ENCODE measurements around the gene EXD3. TPM values are rescaled to one million over a fixed set of nuclear protein-coding genes. Genes with fewer than 3 reads are reported as not detected.

Gene EXD3
- total RNA-seq, 1 experiment from 2014 or later, result 15.3 TPM

DNA sequence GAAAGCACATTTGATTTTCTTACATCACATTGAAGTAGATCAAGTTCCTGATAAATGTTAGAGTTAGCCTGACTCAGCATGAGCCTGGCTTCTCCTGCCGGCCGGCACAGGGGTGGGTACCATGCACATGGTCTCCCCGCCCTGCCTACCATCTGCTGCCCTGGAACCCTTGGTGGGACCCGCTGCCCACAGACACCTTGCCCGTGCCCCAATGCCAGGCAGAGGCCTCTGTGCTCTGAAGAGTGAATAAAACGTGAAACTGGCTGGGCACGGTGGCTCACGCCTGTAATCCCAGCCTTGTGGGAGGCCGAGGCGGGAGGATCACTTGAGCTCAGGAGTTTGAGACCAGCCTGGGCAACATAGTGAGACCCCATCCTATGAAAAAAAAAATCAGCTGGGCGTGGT is 17.3 kb downstream of the EXD3 start:
- H3K36me3 Mint-ChIP-seq (ENCODE audit: insufficient read depth in 1 of 3, low read depth in 3 of 3), result peaks cover 12 to 16% (median 15%) of the 10 kb centered on the region in 3 experiments
- TF ChIP-seq, protein P1, sequence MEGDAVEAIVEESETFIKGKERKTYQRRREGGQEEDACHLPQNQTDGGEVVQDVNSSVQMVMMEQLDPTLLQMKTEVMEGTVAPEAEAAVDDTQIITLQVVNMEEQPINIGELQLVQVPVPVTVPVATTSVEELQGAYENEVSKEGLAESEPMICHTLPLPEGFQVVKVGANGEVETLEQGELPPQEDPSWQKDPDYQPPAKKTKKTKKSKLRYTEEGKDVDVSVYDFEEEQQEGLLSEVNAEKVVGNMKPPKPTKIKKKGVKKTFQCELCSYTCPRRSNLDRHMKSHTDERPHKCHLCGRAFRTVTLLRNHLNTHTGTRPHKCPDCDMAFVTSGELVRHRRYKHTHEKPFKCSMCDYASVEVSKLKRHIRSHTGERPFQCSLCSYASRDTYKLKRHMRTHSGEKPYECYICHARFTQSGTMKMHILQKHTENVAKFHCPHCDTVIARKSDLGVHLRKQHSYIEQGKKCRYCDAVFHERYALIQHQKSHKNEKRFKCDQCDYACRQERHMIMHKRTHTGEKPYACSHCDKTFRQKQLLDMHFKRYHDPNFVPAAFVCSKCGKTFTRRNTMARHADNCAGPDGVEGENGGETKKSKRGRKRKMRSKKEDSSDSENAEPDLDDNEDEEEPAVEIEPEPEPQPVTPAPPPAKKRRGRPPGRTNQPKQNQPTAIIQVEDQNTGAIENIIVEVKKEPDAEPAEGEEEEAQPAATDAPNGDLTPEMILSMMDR (conservative IDR thresholded peaks at IDR 0.05), result no peak
- no peak overlapping the region for H4K5ac ChIP-seq (ENCODE audit: insufficient read length, low read depth, low read length)
- no peak overlapping the region for H3K4me3 Mint-ChIP-seq
- H3K18ac ChIP-seq (ENCODE audit: insufficient read length, low read depth, low read length), result no peak overlapping the region
- WGBS (ENCODE audit: extremely low coverage, insufficient read length, low lambda C conversion rate), result no CpG with 5 or more reads among the region's 11 CpGs
- peaks cover 10 to 13% of the 10 kb centered on the region in 2 experiments for H3K9me3 Mint-ChIP-seq
- peak overlapping the region in 1 of 3 experiments; percentile 44; a peak in 1 of 7 replicates for H3K27ac Mint-ChIP-seq
- no peaks in the 10 kb centered on the region for H3K79me1 ChIP-seq (ENCODE audit: insufficient read depth, low read depth, low read length, poor library complexity, severe bottlenecking)
- no peak overlapping the region for H2BK12ac ChIP-seq (ENCODE audit: insufficient read length, low read depth, low read length)
- no peak overlapping the region for H2AK5ac ChIP-seq (ENCODE audit: insufficient read length, low read length)
- H3K27me3 ChIP-seq (ENCODE audit: insufficient read depth, low read length), result no peaks in the 10 kb centered on the region
- no peak overlapping the region for H4K8ac ChIP-seq (replicated peaks; ENCODE audit: insufficient read length, low read depth, low read length)
- peaks cover 0 to 5% of the 10 kb centered on the region in 2 experiments; a peak in 1 of 4 replicates for H3K4me1 Mint-ChIP-seq
- no peak overlapping the region for H4K91ac ChIP-seq (ENCODE audit: insufficient read length, low read depth, low read length)
- no peaks in the 10 kb centered on the region for H3K9me3 ChIP-seq (ENCODE audit: control insufficient read depth, low read depth, low read length)
- H2BK120ac ChIP-seq (ENCODE audit: low read depth, low read length, poor library complexity, severe bottlenecking), result no peak overlapping the region
- no peak overlapping the region for H3K4ac ChIP-seq (ENCODE audit: low read depth, low read length)
- H3T11ph ChIP-seq (ENCODE audit: low read length), result no peak overlapping the region
- H2BK5ac ChIP-seq (ENCODE audit: insufficient read length, low read length), result no peak overlapping the region
- H3K4me1 ChIP-seq (ENCODE audit: insufficient read depth, low read length), result no peaks in the 10 kb centered on the region
- no peak overlapping the region for H3K4me2 ChIP-seq (ENCODE audit: insufficient read depth, insufficient read length, low read length)
- no peak overlapping the region for H2AFZ ChIP-seq (ENCODE audit: low read length)
- no peaks in the 10 kb centered on the region for H4K20me1 ChIP-seq (ENCODE audit: control insufficient read depth, insufficient read depth, insufficient read length)
- peaks cover 8% of the 10 kb centered on the region for H3K27me3 Mint-ChIP-seq (ENCODE audit: low read depth)
- H3K27ac ChIP-seq (ENCODE audit: insufficient read length, low read depth, low read length), result no peak overlapping the region
- peak; percentile 14 for DNase-seq
- no peak overlapping the region for H3K9ac ChIP-seq (ENCODE audit: extremely low read depth, insufficient read length, low read length)
- no peak overlapping the region for H3K14ac ChIP-seq (ENCODE audit: insufficient read depth, low read length)
- no peak overlapping the region for H3K23ac ChIP-seq (ENCODE audit: insufficient read length, low read depth, low read length)
- H3K56ac ChIP-seq (ENCODE audit: insufficient read length, low read depth, low read length), result no peak overlapping the region
- H3K79me2 ChIP-seq (ENCODE audit: insufficient read depth, low read length), result no peaks in the 10 kb centered on the region
- no peak overlapping the region for H2BK20ac ChIP-seq (ENCODE audit: low read depth, low read length, poor library complexity, severe bottlenecking)
- H2BK15ac ChIP-seq (ENCODE audit: low read depth, low read length), result no peak overlapping the region
- H3K23me2 ChIP-seq (ENCODE audit: insufficient read length, low read depth, low read length, poor library complexity, severe bottlenecking), result peaks cover 3% of the 10 kb centered on the region
